Natural killer cell (primary cell): ENCODE data around the gene UBL4B. TPM values are rescaled to one million over a fixed set of nuclear protein-coding genes. Genes with fewer than 3 reads are reported as not detected.

Experiments
- ATAC-seq, 3 donors: fragments of 150-1000 bp in 2 of 3; fragments of 200-7000 bp in 1 of 3; cut with Tn5 transposase; 1 replicate in 1 of 3; 2 replicates in 2 of 3; pipeline ENCODE4 v1.10.0; 2021; ENCODE audit warnings: mild to moderate bottlenecking in 2 of 3, moderate library complexity in 2 of 3
- DNase-seq, 2 donors: peaks; one replicate each; pipeline versions ENCODE4 v3.0.0 to v3.0.0-alpha.2; 2013 to 2021; ENCODE audit warnings: mixed read lengths in 1 of 2
- H3K27ac ChIP-seq: one replicate; pipeline ENCODE4 v1.5.1; 2013; ENCODE audit warnings: mild to moderate bottlenecking, low read length
- H3K27me3 ChIP-seq: one replicate; pipeline ENCODE4 v1.6.1; 2013; ENCODE audit warnings: low read length; ENCODE audit not compliant: control insufficient read depth, insufficient read depth
- H3K36me3 ChIP-seq: one replicate; pipeline ENCODE4 v1.6.1; 2013; ENCODE audit warnings: low read length; ENCODE audit not compliant: control insufficient read depth, insufficient read depth
- H3K4me1 ChIP-seq: one replicate; pipeline ENCODE4 v1.6.1; 2013; ENCODE audit warnings: low read length; ENCODE audit not compliant: control insufficient read depth, insufficient read depth
- H3K4me3 ChIP-seq: one replicate; pipeline ENCODE4 v1.5.1; 2013; ENCODE audit warnings: low read length
- H3K9me3 ChIP-seq: one replicate; pipeline ENCODE4 v1.6.1; 2013; ENCODE audit warnings: low read length; ENCODE audit not compliant: control insufficient read depth, insufficient read depth
- H3K27ac Mint-ChIP-seq, 2 donors: one replicate each; pipeline ENCODE4 v1.8.0; 2022; ENCODE audit warnings: mild to moderate bottlenecking in 2 of 2, mixed read lengths in 2 of 2, moderate library complexity in 1 of 2
- H3K27me3 Mint-ChIP-seq, 2 donors: one replicate each; pipeline ENCODE4 v1.8.0; 2022; ENCODE audit warnings: low read depth in 2 of 2, mixed read lengths in 2 of 2
- H3K36me3 Mint-ChIP-seq: one replicate; pipeline ENCODE4 v1.8.0; 2022; ENCODE audit warnings: mixed read lengths
- H3K4me1 Mint-ChIP-seq, 2 donors: one replicate each; pipeline ENCODE4 v1.8.0; 2022; ENCODE audit warnings: mixed read lengths in 2 of 2
- H3K4me3 Mint-ChIP-seq: one replicate; pipeline ENCODE4 v1.8.0; 2022; ENCODE audit warnings: mild to moderate bottlenecking, moderate library complexity, mixed read lengths
- H3K9me3 Mint-ChIP-seq, 2 donors: one replicate each; pipeline ENCODE4 v1.8.0; 2022; ENCODE audit warnings: mixed read lengths in 2 of 2
- CTCF ChIP-seq: fragments of 200-600 bp; IDR thresholded peaks from one replicate; pipeline ENCODE4 v1.8.0; 2022; ENCODE audit warnings: antibody characterized with exemption
- WGBS: methylation state at CpG from one replicate; pipeline ENCODE4 v1.1.7; 2013; ENCODE audit warnings: missing lambda C conversion rate; ENCODE audit not compliant: insufficient coverage; 5-methylcytosine and 5-hydroxymethylcytosine counted together
- intact Hi-C: fragments of 100-400 bp; cut with micrococcal nuclease; formaldehyde crosslinking; loops from one replicate; pipeline ENCODE4 v1.14.2; 2022
- total RNA-seq, 4 donors: library from RNA; stranded (reverse); fragments of 120-200 nt in 1 of 4; gene quantifications; one replicate each; pipeline versions ENCODE4 v1.2.3 to v1.2.4, GENCODE V29; 2013 to 2022

The UBL4B gene
- total RNA-seq, 3 donors from 2014 or later (not counting 1 experiment from before 2014, with no cell fraction given), result not detected

- intact Hi-C loops, result no loop called here
- peaks cover 8% of the 10 kb centered on the region for H3K27me3 ChIP-seq
These were observed 18.7 kb downstream of the UBL4B start for GRCh38 chr1:110130989-110131388.

GRCh38 chr1:110132682-110133081 is 20.4 kb downstream of the UBL4B start:
- H3K4me1 ChIP-seq, result no peaks in the 10 kb centered on the region
- H3K4me3 Mint-ChIP-seq, result no peak overlapping the region
- no peaks in the 10 kb centered on the region for H3K9me3 Mint-ChIP-seq
- intact Hi-C loops, result no loop called here
- peaks cover 38 to 45% of the 10 kb centered on the region in 2 donors for H3K27me3 Mint-ChIP-seq
- H3K27me3 ChIP-seq, result peaks cover 8% of the 10 kb centered on the region
- ATAC-seq (no peak), DNase-seq (no peak)
- H3K27ac Mint-ChIP-seq, result no peak overlapping the region
- H3K36me3 ChIP-seq, result no peaks in the 10 kb centered on the region
- no peaks in the 10 kb centered on the region for H3K9me3 ChIP-seq
- peaks cover 0 to 10% of the 10 kb centered on the region in 2 donors for H3K4me1 Mint-ChIP-seq
- TF ChIP-seq CTCF, result no peak
- H3K4me3 ChIP-seq, result no peak overlapping the region
- no peaks in the 10 kb centered on the region for H3K36me3 Mint-ChIP-seq
- H3K27ac ChIP-seq, result no peak overlapping the region

More at GRCh38 chr1:110130989-110131388, 18.7 kb downstream of the UBL4B start:
- H3K36me3 ChIP-seq, result no peaks in the 10 kb centered on the region
- no peak overlapping the region for H3K27ac ChIP-seq
- no peaks in the 10 kb centered on the region for H3K36me3 Mint-ChIP-seq
- H3K27me3 Mint-ChIP-seq, result peaks cover 22 to 36% of the 10 kb centered on the region in 2 donors
- no peaks in the 10 kb centered on the region for H3K9me3 ChIP-seq
- H3K4me1 Mint-ChIP-seq, result no peaks in the 10 kb centered on the region
- no peak for TF ChIP-seq CTCF
- DNase-seq, result no peak
- 83% methylated on average over 7 of the region's 7 CpGs for WGBS
- no peaks in the 10 kb centered on the region for H3K4me1 ChIP-seq
- no peak overlapping the region for H3K4me3 Mint-ChIP-seq
- H3K9me3 Mint-ChIP-seq, result no peaks in the 10 kb centered on the region
- no peak for ATAC-seq
- no peak overlapping the region for H3K27ac Mint-ChIP-seq
- no peak overlapping the region for H3K4me3 ChIP-seq

- H3K36me3 ChIP-seq, result no peaks in the 10 kb centered on the region
- ATAC-seq (no peak), DNase-seq (no peak)
- Mint-ChIP-seq H3K4me1 (peaks cover 0 to 10% of the 10 kb centered on the region in 2 donors), H3K27me3 (peaks cover 38 to 48% of the 10 kb centered on the region in 2 donors), H3K27ac (no peak overlapping the region), H3K4me3 (no peak overlapping the region), H3K9me3 (no peaks in the 10 kb centered on the region), H3K36me3 (no peaks in the 10 kb centered on the region)
- H3K4me1 ChIP-seq, result no peaks in the 10 kb centered on the region
- WGBS, result 96% methylated on average over 4 of the region's 4 CpGs
- H3K27ac ChIP-seq, result no peak overlapping the region
- H3K27me3 ChIP-seq, result peaks cover 8% of the 10 kb centered on the region
- intact Hi-C loops, result no loop called here
- no peak for TF ChIP-seq CTCF
- no peak overlapping the region for H3K4me3 ChIP-seq
- H3K9me3 ChIP-seq, result no peaks in the 10 kb centered on the region
These were observed 21.2 kb downstream of the UBL4B start for GRCh38 chr1:110133436-110133835.

GRCh38 chr1:110134050-110134595 is 21.9 kb downstream of the UBL4B start:
- TF ChIP-seq CTCF, result no peak
- intact Hi-C loops, result no loop called here
- Histone ChIP-seq H3K36me3 (no peaks in the 10 kb centered on the region), H3K9me3 (no peaks in the 10 kb centered on the region), H3K4me1 (no peaks in the 10 kb centered on the region), H3K27ac (no peak overlapping the region), H3K27me3 (peaks cover 8% of the 10 kb centered on the region), H3K4me3 (no peak overlapping the region)
- WGBS, result 86% methylated on average over 11 of the region's 11 CpGs
- no peak for DNase-seq
- Mint-ChIP-seq H3K27ac (no peak overlapping the region), H3K4me1 (peaks cover 0 to 10% of the 10 kb centered on the region in 2 donors), H3K27me3 (peaks cover 42 to 49% of the 10 kb centered on the region in 2 donors), H3K9me3 (no peaks in the 10 kb centered on the region), H3K4me3 (no peak overlapping the region), H3K36me3 (no peaks in the 10 kb centered on the region)
- no peak for ATAC-seq
